ENCODE measurements around the gene WAS.
"Not testable (repeated sequence)": the region's sequence is repeated elsewhere in the genome, so short reads cannot be mapped to it uniquely, and the experiment has no call there.

The WAS gene

DNA sequence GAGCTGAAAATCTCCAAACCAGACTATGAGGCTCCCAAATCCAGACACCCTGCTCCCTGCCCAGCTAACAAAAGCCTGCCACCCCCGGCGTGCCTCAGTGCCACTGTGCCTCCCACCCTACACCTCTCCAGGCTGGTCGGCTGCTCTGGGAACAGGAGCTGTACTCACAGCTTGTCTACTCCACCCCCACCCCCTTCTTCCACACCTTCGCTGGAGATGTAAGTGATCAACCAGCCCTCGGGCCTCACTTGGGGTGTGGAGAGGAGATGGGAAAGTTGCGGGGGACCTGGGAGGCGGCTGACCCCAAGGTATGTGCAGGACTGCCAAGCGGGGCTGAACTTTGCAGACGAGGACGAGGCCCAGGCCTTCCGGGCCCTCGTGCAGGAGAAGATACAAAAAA lies 1.8 kb downstream of the WAS start:
- no peak for DNase-seq (ENCODE audit: low read depth in 2 of 2)

DNA sequence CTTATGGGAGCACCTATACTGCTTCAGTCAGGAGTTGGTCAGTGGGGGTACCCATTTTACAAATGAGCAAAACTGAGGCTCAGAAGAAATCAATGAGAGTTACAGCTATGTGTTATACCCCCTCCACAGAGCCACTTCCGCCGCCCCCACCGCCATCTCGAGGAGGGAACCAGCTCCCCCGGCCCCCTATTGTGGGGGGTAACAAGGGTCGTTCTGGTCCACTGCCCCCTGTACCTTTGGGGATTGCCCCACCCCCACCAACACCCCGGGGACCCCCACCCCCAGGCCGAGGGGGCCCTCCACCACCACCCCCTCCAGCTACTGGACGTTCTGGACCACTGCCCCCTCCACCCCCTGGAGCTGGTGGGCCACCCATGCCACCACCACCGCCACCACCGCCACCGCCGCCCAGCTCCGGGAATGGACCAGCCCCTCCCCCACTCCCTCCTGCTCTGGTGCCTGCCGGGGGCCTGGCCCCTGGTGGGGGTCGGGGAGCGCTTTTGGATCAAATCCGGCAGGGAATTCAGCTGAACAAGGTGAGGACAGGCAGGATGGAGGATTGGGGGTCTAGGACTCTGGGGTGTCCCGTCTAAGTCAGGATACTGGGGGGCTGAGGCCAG lies 5.0 kb downstream of the WAS start:
- no peak for DNase-seq (ENCODE audit: low read depth in 2 of 2)

DNA sequence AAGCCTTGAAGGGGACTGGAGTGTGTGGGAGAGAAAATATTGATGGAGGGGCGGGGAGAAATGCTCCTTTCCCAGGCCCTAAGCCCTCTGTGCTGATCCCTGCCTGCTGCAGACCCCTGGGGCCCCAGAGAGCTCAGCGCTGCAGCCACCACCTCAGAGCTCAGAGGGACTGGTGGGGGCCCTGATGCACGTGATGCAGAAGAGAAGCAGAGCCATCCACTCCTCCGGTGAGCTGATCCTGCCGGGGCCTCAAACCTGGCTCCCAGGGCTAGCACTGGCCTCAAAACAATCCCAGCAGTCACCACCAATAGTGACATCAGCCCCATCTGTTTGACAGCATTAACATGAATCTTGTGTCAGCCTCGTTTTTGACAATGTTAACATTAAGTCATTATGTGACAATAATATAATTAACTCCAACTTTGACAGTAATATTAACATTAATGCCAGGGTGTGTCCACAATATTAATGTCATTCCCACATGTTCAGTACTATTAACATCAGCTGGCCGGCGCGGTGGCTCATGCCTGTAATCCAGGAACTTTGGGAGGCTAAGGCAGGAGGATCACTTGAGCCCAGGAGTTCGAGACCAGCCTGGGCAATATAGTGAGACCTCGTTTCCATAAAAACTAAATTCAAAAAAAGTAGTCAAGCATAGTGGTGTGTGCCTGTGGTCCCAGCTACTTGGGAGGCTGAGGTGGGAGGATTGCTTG lies 5.8 kb downstream of the WAS start:
- no peak for DNase-seq (ENCODE audit: low read depth in 2 of 2)

DNA sequence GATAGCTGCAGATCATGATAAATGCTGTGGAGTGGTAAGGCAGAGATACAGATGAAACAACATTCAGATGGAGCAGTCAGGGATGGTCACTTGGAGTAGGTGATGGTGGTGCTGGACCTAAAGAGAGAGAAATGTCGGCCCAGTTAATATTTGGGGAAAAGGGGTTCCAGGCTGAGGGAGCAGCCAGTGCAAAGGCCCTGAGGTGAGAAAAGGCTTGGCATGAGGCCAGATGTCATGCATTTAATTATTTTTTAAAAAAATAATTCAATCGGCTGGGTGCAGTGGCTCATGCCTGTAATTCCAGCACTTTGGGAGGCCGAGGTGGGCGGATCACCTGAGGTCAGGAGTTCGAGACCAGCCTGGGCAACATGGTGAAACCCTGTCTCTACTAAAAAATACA lies 8.1 kb downstream of the WAS start:
- not testable (repeated sequence) for DNase-seq (ENCODE audit: low read depth in 2 of 2)

DNA sequence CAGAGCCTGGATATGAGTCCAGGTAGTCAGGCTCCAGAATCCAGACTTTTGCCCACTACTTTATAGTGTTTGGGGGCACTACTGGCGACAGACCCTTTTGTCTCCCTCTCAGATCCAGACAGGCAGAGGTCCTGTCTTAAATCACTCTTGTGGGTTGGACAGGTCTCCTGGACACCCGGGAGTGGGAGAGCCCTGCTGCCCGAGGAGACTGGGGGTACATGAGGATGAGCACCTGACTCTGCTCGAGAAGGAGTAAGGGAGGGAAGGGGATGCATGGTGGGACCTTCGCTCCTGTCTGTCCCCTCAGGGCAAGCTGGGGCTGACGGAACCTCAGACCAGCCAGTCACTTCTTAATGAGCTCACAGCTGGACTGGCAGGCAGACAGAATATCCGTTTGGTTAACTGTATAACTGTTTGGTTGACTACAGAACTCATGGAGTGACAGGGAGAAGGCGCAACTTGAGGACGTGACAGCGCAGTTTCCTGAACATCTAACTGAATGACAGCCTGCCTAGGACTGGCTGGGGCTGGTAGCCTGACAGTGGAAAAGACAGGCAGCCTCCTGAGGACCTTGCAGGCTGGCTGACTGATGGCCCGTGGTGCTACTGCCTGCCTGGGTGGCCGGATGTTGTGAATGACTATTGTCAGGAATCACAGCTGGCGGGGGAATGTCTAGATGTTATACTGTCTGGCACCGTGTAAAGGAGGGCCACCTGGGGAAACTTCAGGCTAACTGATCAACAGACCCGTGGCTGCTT lies 11.4 kb downstream of the WAS start:
- DNase-seq (ENCODE audit: low read depth in 2 of 2): no peak

DNA sequence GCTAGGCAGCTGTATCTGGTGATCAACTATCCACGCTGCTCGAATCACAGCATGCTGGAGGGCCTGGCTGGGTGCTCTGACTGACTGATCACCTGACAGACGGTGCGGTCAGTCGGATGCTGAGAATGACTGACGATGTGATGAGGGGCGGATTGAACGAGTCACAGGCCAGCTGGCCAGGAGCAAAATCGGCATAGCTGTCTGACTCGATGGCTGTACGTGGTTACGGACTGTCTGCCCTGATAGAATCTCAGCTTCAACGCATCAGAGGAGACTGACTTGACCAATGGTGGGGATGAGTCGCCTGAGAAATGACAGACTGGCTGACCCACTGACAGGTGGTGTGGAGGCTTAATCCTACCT lies 11.9 kb downstream of the WAS start:
- no peak for DNase-seq (ENCODE audit: low read depth in 2 of 2)

DNA sequence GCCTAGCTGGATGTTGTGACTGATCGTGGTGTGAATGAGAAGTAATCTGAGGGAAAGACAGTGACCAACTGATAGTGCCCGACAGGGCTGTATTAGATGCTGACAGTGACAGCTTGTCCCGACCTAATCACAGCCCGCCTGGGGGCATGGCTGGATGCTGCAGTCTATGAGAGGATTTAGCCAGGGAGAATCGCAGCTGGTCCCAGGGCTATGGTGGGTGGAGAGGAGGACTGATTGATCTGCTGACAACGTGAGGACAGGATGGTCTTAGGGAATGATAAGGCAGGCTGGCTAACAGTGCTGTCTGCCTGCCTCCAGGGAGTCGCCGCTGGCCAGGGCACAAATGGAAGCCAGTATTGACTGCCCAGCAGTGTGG lies 12.3 kb downstream of the WAS start:
- no peak for DNase-seq (ENCODE audit: low read depth in 2 of 2)

DNA sequence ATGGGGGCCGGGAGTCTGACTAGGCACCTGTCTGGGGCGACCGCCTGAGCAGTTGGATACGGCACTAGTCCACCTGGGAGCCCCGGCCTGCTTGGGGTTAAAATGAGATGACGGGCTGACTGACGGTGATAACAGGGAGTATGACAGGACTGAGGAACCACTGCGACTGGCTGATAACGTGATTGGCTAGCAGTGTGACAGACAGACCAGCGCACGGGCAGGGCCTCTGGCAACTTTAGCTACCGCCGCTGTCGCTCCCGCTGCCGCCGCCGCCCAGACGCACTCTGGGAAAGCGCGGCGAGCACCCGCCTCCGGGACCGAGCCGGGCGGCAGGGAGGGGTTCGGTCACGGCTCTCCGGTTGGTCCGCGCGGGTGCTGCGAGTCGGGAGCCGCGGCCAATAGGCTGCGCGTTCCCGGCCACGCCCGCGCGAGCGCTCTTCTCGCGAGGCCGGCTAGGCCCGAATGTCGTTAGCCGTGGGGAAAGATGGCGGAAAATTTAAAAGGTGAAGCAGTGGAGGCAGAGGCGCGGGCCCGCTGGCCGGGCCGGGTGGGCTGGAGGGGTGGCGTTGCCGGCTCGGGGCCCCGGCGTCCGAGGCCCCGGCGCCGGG lies 12.8 kb downstream of the WAS start, which contains the start of gene SUV39H1:
TSS of gene SUV39H1 (plus strand) at position 434 of the 608 bp plus-strand sequence. CDS start at position 485, 51 bp downstream.
- peak; percentile 78 to 82 for DNase-seq (ENCODE audit: low read depth in 2 of 2)

DNA sequence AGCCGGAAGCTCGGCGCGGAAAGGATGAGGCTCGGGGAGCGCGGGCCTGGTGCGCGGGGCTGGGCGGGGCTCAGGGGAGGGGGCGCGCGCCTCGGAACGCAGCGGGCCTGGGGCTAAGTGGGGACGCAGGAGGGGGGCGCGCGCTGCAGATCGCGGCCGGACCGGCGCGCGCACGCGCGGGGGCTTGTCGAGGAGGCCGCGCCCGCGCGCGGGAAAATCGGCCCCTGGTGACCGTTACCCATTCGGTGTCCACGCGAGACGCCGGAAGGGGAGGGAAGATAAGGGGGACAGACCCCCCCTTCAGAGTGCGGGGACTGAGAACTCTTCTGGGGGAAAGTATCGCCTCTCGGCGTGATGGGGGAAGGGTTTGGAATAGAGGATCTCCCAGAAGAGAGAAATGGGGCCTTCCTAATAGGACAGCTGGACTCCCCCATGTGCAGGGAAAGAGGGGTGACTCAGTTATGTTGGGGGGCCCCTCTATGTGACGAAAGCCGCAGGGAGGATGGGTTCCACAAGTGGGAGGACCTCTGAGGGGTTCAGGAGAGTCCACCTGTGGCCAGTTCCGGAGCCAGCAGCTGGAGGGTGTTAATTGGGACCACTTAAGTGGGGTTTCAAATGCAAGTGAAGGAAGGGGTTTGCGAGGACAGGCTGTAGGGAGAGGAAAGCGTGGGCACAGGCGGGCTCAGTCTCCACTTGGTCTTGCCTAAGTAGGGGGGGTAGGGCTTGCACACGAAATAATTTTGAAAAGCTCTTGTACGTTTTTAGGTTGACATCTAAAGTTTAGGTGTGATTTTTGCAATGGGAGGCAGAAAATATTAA lies 13.5 kb downstream of the WAS start:
- peak in 1 of 2 donors; percentile 27 for DNase-seq (ENCODE audit: low read depth in 2 of 2)

DNA sequence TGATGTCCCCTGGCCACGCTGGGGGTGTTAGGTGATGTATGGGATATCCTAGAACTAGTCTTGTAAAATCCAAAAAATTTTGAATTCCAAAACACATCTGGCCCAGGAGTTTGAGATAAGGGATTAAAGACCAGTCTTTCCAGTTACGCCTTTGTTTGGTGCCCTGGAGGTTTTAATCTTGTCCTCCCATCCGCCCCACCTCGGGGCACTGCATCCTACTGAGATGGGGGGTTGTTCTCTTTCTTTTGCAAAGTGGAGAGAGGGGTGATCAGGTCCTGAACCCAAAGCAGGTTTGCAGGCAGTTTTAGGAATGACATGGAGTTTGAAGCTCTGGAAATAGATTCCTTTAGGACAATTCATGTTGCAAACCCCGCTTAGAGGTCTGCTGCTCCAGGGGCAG lies 14.7 kb downstream of the WAS start:
- DNase-seq (ENCODE audit: low read depth in 2 of 2): no peak

DNA sequence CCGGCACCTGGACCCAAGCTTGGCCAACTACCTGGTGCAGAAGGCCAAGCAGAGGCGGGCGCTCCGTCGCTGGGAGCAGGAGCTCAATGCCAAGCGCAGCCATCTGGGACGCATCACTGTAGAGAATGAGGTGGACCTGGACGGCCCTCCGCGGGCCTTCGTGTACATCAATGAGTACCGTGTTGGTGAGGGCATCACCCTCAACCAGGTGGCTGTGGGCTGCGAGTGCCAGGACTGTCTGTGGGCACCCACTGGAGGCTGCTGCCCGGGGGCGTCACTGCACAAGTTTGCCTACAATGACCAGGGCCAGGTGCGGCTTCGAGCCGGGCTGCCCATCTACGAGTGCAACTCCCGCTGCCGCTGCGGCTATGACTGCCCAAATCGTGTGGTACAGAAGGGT lies 16.6 kb downstream of the WAS start:
- DNase-seq (ENCODE audit: low read depth in 2 of 2): no peak

DNA sequence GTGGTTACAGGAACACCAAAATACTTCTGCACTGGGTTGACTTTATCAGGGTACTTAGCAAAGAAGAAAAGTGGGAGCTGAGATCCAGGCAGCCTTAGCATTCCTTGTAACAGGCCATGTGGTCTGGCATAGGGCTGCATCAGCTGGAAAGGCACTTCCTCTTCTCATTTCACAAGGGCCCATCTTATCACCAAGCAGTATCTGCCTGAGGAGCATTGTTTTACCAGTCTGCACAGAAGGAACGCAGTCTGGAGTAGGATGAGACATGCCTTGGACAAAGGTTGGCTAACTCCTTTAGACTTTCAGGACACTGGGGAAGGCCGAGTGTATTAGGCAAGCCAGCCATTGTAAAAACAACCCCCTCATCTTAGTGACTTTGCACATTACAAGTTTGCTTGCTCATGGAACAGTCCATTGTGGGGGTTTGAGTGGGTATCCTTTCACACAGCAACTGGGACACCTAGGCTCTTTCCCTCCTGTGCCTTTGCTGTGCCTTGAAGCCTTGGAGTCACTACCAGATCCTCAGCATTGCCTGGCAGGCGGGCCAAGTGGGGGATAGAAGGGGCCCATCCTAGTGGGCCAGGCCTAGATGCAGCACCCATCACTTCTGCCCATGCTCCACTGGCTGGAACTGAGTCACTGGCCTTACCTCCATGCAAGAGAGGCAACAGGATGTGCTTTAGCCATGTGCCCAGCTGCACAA lies 17.5 kb downstream of the WAS start:
- DNase-seq (ENCODE audit: low read depth in 2 of 2): no peak

DNA sequence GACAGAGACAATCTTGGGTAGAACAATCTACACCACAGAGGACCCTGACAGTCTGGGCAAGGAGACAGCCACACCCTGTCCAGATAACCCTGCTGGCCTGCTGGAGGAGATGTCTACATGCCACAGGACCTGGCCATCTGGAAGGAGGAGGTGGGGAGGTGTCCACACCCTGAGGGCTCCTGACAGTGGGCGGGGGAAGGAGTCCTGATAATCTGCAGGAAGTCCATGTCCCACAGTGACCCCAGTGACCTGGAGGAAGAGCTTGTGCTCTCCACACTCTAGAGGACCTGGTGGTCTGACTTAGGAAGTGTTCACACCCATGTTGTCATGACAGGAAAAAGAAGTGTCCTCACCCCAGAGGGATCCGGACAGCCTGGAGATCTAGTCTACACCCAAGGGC lies 18.4 kb downstream of the WAS start:
- no peak for DNase-seq (ENCODE audit: low read depth in 2 of 2)

DNA sequence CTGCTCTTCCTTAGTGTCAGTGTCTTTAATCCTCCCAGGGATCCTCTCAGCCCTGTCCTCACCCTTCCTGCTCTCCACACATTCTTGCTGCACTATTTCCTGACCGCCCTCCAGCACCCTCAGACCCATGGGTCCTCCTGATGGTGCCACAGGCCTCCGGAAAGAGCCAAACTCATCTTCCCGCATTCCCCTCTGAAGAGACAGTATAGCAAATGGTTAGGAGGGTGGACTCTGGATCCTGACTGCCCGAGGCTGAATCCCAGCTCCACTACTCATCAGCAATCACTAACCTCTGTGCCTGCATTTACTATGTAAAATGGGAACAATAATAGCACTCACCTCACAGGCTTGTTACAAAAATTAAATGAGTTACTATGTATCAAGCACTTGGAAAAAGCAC lies 19.1 kb downstream of the WAS start:
- no peak for DNase-seq (ENCODE audit: low read depth in 2 of 2)

DNA sequence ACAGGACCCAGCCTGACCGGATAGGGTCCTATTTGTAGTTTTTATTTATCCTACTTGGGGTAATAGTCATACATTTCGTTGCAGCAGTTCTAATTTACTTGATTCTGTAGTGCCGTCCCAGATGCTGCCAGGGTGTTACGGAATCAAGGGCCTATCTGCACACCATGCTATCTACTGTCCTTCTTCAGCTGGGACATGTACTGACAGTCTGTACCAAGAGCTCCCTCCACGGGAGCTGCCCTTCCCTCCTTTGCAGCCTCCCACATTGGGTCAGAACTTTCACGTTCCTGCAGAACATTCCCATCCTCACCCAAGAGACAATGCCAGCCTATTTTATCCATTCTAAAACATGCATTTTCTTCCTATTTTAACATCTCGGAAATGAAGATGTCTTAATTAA lies 19.6 kb downstream of the WAS start:
- DNase-seq (ENCODE audit: low read depth in 2 of 2): no peak

DNA sequence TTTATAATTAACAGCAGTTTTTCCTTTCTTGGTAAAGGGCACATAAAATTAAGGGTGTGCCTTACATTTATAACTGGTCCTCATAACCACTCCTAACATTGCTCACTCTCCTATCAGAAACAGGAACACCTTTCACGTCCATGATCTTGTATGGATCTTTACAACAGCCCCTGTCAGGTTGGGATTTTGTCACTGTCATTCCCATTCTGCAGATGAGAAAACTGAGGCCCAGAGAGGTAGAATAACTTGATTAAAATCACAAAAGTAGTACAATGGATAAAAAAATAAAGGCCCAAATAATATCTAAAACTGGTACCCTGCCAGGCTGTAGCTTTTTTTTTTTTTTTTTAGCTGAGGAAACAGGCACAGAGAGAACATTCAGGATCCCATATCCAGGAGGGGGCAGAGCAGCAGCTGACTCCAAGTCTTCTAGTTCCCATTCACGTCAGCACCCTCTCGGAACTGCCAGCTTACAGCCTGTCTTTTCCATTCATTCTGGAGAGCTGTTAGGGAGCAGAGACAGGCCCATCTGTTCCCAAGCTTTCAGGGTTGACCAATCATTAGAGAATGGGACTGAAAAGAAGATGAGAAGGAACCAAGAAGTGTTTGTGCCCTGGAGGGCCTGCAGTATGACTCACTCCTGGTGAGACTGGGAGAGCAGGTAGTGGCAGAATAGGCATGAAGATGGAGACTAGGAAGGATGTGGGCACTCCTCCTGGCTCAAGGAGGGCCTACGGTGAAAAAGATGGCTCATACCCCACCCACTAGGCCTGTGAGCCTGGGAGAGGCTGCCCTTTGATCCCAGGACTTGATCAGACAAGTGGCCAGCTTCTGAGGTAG lies 20.3 kb downstream of the WAS start:
- DNase-seq (ENCODE audit: low read depth in 2 of 2): no peak

DNA sequence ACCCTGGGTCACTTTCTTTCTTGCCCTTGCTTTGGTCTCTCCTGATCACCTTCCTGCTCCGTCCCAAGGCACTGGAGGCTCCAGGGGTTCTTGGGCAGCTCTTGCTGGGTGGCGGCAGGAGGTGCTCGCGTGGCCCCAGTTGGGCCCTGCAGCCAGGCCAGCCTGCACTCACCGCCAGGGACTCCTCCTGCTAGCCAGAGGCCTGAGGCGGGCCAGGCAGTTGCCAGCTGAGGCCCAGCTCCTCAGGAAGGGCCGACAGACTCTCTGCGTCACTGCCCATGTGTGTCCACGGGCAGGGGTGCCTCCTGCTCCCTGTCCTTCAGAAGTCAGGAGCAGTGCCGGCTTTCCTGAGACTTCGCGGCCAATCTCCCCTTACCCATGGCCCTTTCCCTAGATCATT lies 22.3 kb downstream of the WAS start:
- DNase-seq (ENCODE audit: low read depth in 2 of 2): no peak

DNA sequence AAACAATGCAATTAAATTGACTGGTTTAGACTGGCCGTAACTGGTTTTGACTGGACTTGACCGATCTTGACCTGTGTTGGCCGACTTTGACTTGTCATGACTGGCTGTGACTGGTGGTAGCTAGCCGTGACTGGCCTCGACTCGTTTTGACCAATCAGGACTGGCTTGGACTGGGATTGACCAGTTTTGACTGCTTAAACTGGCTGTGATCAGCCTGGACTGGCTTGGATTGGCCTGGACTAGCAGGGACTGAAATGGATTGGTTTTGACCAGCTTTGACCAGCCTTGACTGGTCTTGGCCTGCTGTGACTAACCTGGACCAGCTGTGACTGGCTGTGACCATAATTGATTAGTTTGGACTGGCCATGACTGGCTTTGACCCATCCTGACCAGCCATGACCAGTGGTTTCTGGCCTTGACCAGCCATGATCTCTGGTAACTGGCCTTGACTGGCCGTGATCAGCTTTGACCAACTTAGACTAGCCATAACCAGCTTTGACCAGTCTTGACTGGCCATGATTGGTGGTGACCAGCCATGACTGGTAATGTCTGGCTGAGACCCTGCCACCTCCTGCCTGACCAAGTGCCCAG lies 26.0 kb downstream of the WAS start:
- no peak for DNase-seq (ENCODE audit: low read depth in 2 of 2)

DNA sequence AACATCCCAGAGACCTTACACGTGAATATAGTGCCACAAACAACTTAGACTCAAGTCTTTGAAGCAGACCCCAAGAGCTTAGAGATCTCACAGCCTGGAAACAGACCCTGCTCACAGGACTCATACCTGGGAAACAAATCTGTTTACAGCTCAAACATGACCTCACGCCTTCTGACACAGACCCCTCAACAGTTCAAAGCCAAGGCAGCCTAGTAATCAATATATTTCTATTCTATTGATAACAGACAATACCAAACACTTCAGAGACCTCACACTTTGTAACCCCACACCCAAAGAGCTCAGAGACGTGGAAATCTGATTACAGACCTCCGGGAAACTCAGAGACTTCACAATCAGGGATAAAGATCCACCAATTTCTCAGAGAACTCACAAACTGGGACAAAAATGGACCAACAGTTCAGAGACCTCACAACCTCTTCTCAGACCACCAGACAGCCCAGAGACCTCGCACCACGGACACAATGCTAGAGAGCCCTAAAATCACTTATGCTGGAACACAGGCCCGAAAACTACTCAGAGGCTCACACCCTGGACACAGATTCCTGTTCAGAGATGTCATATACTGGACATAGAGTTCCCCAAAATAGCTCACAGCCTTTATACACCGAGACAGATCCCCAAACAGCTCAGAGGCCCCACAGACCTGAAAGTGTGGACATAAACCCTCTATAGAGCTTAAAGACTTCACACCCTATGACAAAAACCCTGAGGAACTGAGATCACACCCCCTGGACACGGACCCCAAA lies 27.7 kb downstream of the WAS start:
- DNase-seq (ENCODE audit: low read depth in 2 of 2): no peak

Data from stimulated activated CD8-positive, alpha-beta memory T cell treated with anti-CD3 and anti-CD28 coated beads, Interleukin-15, amount 100 ng/mL, for 48 hours (primary cell).